ENCODE data around the gene LRRC39. TPM values are rescaled to one million over a fixed set of nuclear protein-coding genes. Genes with fewer than 3 reads are reported as not detected.
A peak's percentile ranks its signal among the peaks of the same experiment; 100 is the strongest.

Gene LRRC39
- total RNA-seq, 1 experiment from 2014 or later: 0.46 TPM

DNA sequence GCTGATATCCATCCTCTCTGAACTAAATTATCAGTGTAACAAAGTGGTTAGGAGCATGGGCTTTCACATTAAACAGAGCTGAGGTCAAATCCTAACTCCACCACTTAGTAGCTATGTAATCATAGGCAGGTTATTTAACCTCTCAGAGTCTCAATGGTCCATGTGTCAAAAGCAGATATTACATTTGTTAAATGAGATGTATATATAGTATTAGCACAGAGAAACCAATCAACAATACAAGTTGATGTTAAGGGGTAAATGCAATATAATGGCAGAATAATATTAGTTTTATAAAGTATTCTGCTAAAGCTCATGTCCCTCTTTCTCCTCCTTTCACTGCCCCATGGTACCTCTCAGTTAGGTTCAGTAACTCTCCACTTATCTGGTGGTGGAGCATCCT lies 44.4 kb upstream of the LRRC39 start (continued):
- no peak for TF ChIP-seq STAT6 (CRISPR knock-in tag; conservative IDR thresholded peaks at IDR 0.05; ENCODE audit: low read depth)
- TF ChIP-seq ZBTB21 (CRISPR knock-in tag; IDR thresholded peaks at IDR 0.05; ENCODE audit: borderline replicate concordance): no peak
- TF ChIP-seq USF2 (CRISPR knock-in tag; IDR thresholded peaks at IDR 0.05): no peak
- no peak for TF ChIP-seq ZNF263 (CRISPR knock-in tag; IDR thresholded peaks at IDR 0.05; ENCODE audit: low read depth)
- no peak for TF ChIP-seq JUN (CRISPR knock-in tag; IDR thresholded peaks at IDR 0.05)
- no peak for TF ChIP-seq EMX1 (CRISPR knock-in tag; IDR thresholded peaks at IDR 0.05)
- TF ChIP-seq, protein P1, sequence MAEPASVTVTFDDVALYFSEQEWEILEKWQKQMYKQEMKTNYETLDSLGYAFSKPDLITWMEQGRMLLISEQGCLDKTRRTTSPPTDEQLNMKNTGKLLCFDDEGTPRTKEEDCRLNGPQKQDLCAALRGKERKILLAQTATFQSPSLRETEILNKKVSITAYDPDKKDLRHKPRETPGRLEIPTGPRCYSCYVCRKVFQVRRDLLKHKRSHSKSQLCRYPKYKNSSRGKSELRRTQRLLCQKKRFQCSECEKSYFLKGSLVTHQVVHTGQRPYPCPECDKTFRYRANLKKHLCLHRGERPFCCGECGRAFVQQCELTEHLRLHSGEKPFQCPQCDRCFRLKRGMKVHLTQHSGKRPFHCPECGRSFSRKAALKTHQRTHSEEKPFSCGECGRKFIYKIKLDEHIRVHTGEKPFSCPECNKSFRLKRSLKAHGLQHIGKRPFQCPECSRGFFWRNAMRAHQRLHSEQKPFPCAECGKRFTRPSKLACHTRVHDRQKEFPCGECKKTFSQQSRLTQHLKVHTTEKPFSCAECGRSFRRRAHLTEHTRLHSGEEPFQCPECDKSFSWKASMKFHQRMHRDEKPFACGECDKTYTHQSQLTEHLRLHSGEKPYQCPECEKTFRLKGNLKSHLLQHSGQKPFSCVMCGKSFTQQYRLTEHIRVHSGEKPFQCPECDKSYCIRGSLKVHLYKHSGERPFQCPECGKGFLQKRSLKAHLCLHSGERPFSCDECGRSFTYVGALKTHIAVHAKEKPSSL (CRISPR knock-in tag; conservative IDR thresholded peaks at IDR 0.05): no peak
- TF ChIP-seq ERG (CRISPR knock-in tag; IDR thresholded peaks at IDR 0.05): no peak
- TF ChIP-seq SP1 (CRISPR knock-in tag; conservative IDR thresholded peaks at IDR 0.05): no peak
- no peak for TF ChIP-seq NFATC4 (CRISPR knock-in tag; IDR thresholded peaks at IDR 0.05)
- TF ChIP-seq TEAD1 (CRISPR knock-in tag; IDR thresholded peaks at IDR 0.05): no peak

- no peaks in the 10 kb centered on the region for H3K4me1 Mint-ChIP-seq
- no peak for DNase-seq (ENCODE audit: low spot score)
- peaks cover 21% of the 10 kb centered on the region for H3K36me3 Mint-ChIP-seq
- H3K27me3 Mint-ChIP-seq (ENCODE audit: low read depth): no peaks in the 10 kb centered on the region
- ChIA-PET CTCF (no interaction called here), POLR2A (no interaction called here)
- ATAC-seq: no peak
- H3K27ac Mint-ChIP-seq: peak overlapping the region; percentile 79; the same call in 1 of the 2 replicates
- H3K4me3 Mint-ChIP-seq: no peak overlapping the region
- no peaks in the 10 kb centered on the region for H3K9me3 Mint-ChIP-seq
- TF ChIP-seq EMX1 (CRISPR knock-in tag; IDR thresholded peaks at IDR 0.05): no peak
- TF ChIP-seq, protein P2, sequence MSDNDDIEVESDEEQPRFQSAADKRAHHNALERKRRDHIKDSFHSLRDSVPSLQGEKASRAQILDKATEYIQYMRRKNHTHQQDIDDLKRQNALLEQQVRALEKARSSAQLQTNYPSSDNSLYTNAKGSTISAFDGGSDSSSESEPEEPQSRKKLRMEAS (CRISPR knock-in tag; IDR thresholded peaks at IDR 0.05): no peak
- no peak for TF ChIP-seq ATF3 (CRISPR knock-in tag; conservative IDR thresholded peaks at IDR 0.05)
- no peak for TF ChIP-seq ATF6 (CRISPR knock-in tag; IDR thresholded peaks at IDR 0.05)
- no peak for TF ChIP-seq ZNF423 (CRISPR knock-in tag; IDR thresholded peaks at IDR 0.05)
- TF ChIP-seq ZNF317 (CRISPR knock-in tag; IDR thresholded peaks at IDR 0.05; ENCODE audit: borderline replicate concordance, low read depth): no peak
- TF ChIP-seq CREB1 (CRISPR knock-in tag; IDR thresholded peaks at IDR 0.05): no peak
- TF ChIP-seq GTF2I (CRISPR knock-in tag; conservative IDR thresholded peaks at IDR 0.05): no peak
- no peak for TF ChIP-seq ZNF416 (CRISPR knock-in tag; IDR thresholded peaks at IDR 0.05)
- no peak for TF ChIP-seq E2F1 (CRISPR knock-in tag; IDR thresholded peaks at IDR 0.05)
- TF ChIP-seq JUN (CRISPR knock-in tag; IDR thresholded peaks at IDR 0.05): no peak
- TF ChIP-seq, protein P3, sequence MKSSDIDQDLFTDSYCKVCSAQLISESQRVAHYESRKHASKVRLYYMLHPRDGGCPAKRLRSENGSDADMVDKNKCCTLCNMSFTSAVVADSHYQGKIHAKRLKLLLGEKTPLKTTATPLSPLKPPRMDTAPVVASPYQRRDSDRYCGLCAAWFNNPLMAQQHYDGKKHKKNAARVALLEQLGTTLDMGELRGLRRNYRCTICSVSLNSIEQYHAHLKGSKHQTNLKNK (CRISPR knock-in tag; IDR thresholded peaks at IDR 0.05): no peak
- no peak for TF ChIP-seq NFE2L1 (CRISPR knock-in tag; IDR thresholded peaks at IDR 0.05)
- TF ChIP-seq IRF1 (CRISPR knock-in tag; IDR thresholded peaks at IDR 0.05): no peak
- TF ChIP-seq MXD4 (CRISPR knock-in tag; IDR thresholded peaks at IDR 0.05; ENCODE audit: borderline replicate concordance): no peak
These were observed 41.8 kb upstream of the LRRC39 start for GRCh38 chr1:100219883-100220282.

Data from WTC11 (cell line).